ENCODE data around the gene RBMX.

RBMX gene

GRCh38 chrX:136835761-136836160 lies 44.8 kb downstream of the RBMX start:
- no peak for DNase-seq (ENCODE audit: low spot score)

- DNase-seq (ENCODE audit: low spot score), result no peak
These were observed 51.1 kb downstream of the RBMX start for GRCh38 chrX:136829413-136829812.

DNA sequence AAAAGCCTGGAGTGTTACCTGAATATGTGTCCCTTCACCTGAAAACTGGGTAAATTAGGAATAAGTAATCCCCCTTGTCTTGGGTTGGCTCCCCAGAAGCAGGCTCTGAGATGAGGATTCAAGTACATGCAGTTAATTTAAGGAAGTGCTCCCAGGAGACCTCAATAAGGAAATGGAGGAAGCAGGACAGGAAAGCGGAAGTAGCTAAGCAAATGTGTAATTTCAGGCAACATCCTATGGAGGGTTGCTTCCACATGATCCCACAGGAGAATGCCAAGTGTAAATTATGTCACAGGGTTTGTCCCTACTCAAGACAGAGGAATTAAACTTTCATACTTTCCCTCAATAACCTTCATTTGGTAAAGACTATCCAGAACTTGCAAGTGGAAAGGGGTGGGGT lies 51.7 kb downstream of the RBMX start:
- DNase-seq (ENCODE audit: low spot score), result peak; percentile 8

DNA sequence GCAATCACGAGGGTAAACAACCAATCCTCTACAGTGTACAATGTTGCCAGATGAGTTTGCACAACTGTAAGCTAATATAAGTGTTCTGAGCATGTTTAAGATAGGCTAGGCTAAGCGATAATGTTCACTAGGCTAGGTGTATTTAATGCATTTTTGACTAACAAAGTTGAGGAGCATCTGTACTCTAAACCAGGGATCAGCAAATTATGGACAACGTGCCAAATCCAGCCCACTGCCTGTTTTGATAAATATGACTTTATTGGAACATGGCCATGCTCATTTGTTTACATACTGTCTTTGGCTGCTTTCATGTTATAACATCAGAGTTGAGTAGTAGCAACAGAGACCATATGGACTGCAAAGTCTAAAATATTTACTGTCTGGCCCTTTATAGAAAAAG lies 53.5 kb downstream of the RBMX start:
- DNase-seq (ENCODE audit: low spot score), result no peak

GRCh38 chrX:136825771-136826170 lies 54.8 kb downstream of the RBMX start:
- no peak for DNase-seq (ENCODE audit: low spot score)

Measured in kidney capillary endothelial cell (primary cell).